Measurements from ENCODE around the gene SPOUT1. TPM values are rescaled to one million over a fixed set of nuclear protein-coding genes. Genes with fewer than 3 reads are reported as not detected.

SPOUT1 gene
- total and polyA plus RNA-seq, 2 experiments from 2014 or later: 15.9 to 43.0 TPM

DNA sequence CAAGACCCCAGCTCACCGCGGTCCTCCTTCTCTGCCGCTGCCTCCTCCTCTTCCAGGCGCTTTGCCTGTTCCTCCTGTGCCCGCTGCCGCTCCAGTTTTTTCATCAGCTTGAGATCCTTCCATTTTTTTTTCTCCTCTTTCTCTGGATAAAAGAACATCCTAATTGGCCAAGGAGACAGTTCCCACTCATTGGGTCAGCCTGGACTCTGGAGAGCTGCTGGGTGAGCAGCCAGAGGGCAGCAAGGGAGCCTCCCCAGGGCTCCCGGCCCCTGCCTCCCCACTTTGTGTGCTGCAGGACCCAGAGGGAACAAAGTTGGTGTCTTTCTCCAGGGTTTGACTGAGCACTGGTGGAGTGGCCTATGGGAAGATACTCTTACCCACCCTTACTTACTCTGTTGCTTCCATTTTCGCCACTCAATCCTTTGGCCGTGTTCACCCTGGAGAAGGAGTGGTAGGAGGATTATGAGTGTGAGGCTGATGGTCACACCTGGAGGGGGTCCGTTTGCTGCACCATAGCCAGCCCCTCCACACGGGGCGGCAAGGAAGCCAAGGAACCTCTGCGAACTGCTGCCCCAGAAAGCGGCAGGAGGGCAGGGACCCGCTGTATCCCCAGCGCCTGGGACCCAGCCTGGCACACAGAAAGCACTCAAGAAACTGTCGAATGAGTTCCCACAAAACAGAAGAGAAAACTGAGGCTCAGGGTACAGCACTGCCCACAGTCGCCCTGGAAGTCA lies 708 bp downstream of the SPOUT1 start:
- Histone ChIP-seq H3K27ac (peak overlapping the region; percentile 39), H3K79me2 (ENCODE audit: insufficient read depth) (peaks cover 17% of the 10 kb centered on the region), H3K36me3 (ENCODE audit: low read depth) (no peaks in the 10 kb centered on the region), H3K4me2 (ENCODE audit: unreplicated experiment) (peak overlapping the region; percentile 93), H3F3A (ENCODE audit: insufficient read depth) (no peaks in the 10 kb centered on the region), H3K4me1 (ENCODE audit: insufficient read depth) (peaks cover 5% of the 10 kb centered on the region; the same call in 1 of the 2 replicates), H4K20me1 (ENCODE audit: insufficient read depth) (no peaks in the 10 kb centered on the region), H3K9me2 (ENCODE audit: insufficient read depth) (no peaks in the 10 kb centered on the region), H2AFZ (peak overlapping the region; percentile 83), H3K9me3 (ENCODE audit: low read depth) (no peaks in the 10 kb centered on the region), H3K27me3 (replicated peaks; ENCODE audit: insufficient read depth) (no peaks in the 10 kb centered on the region), H3K9ac (peak overlapping the region; percentile 84), H3K4me3 (peak overlapping the region; percentile 90)
- TF ChIP-seq EZH2 (IDR thresholded peaks at IDR 0.05; ENCODE audit: insufficient read depth, poor library complexity, severe bottlenecking) (no peak), EZH2phosphoT487 (IDR thresholded peaks at IDR 0.05; ENCODE audit: insufficient read depth, low read depth) (no peak)
- in situ Hi-C loops (cut with MboI): no loop called here
- WGBS, 2 experiments (ENCODE audit: low coverage in 1 of 2, low lambda C conversion rate in 2 of 2, missing lambda C conversion rate in 2 of 2): 33 to 34% methylated on average over 18 of the region's 18 CpGs
- peak; percentile 30 for DNase-seq

DNA sequence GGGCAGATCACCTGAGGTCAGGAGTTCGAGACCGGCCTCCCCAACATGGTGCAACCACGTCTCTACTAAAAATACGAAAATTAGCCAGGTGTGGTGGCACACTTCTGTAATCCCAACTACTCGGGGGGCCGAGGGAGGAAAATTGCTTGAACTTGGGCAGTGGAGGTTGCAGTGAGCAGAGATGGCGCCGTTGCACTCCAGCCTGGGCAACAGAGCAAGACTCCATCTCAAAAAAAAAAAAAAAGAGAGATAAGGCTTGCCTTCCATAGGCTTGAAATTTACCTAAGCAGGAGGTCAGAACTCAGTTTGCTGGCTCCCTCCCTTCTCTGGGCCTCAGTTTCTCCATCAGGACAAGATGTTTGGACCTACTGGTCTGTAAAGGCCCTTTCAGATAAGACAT lies 1.3 kb downstream of the SPOUT1 start:
- Histone ChIP-seq H3K4me1 (ENCODE audit: insufficient read depth) (peaks cover 5% of the 10 kb centered on the region; the same call in 1 of the 2 replicates), H3K4me2 (ENCODE audit: unreplicated experiment) (peak overlapping the region; percentile 93), H3K79me2 (ENCODE audit: insufficient read depth) (peaks cover 17% of the 10 kb centered on the region), H4K20me1 (ENCODE audit: insufficient read depth) (no peaks in the 10 kb centered on the region), H3K27ac (no peak overlapping the region), H3K36me3 (ENCODE audit: low read depth) (no peaks in the 10 kb centered on the region), H3K9ac (no peak overlapping the region), H3F3A (ENCODE audit: insufficient read depth) (no peaks in the 10 kb centered on the region), H3K9me2 (ENCODE audit: insufficient read depth) (no peaks in the 10 kb centered on the region), H2AFZ (no peak overlapping the region), H3K4me3 (peak overlapping the region; percentile 90), H3K9me3 (ENCODE audit: low read depth) (no peaks in the 10 kb centered on the region), H3K27me3 (replicated peaks; ENCODE audit: insufficient read depth) (no peaks in the 10 kb centered on the region)
- DNase-seq: no peak
- WGBS, 2 experiments (ENCODE audit: low coverage in 1 of 2, low lambda C conversion rate in 2 of 2, missing lambda C conversion rate in 2 of 2): 92 to 97% methylated on average over 8 of the region's 8 CpGs
- in situ Hi-C loops (cut with MboI): no loop called here
- TF ChIP-seq EZH2 (IDR thresholded peaks at IDR 0.05; ENCODE audit: insufficient read depth, poor library complexity, severe bottlenecking) (no peak), EZH2phosphoT487 (IDR thresholded peaks at IDR 0.05; ENCODE audit: insufficient read depth, low read depth) (no peak)

DNA sequence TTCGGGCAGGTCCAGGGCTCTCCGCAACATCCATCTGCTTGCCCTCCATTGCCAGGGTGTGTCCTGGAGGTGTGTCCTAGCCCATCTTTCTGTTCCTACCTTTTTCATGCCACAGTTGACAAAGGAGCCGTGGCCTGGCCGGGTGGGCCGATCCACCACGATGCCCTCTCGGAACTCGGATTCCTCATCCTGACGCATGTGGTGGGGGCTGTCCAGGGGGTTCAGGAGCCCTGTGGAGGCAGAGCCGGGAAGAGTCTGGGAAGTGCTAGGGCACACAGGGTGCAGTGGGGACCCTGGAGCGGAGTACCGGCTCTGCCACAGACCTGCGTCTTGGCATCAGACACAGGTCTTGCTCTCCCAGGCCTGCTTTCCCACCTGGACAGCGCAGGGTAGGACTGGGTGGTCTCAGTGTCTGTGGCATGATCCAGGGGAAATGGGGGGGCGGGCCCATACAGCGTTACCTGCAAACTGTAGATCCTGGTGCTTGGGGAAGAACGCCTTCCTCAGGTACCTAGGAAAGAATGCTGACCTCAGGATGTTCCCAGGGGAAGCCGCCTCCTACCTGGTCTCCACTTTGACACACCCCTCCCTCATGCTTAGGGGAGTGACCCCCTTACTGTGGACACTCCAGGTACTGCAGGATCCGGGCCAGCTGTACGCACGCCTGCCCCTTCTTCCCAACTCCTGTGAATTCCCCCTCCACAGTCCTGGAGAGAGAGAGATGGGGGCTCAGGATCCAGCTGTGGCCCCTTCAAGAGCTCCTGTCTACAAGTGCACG lies 3.5 kb downstream of the SPOUT1 start:
- no peak for DNase-seq
- no peak for TF ChIP-seq EZH2 (IDR thresholded peaks at IDR 0.05; ENCODE audit: insufficient read depth, poor library complexity, severe bottlenecking)
- TF ChIP-seq EZH2phosphoT487 (IDR thresholded peaks at IDR 0.05; ENCODE audit: insufficient read depth, low read depth): no peak
- in situ Hi-C loops (cut with MboI): no loop called here
- H3K4me2 ChIP-seq (ENCODE audit: unreplicated experiment): no peak overlapping the region
- H3K27me3 ChIP-seq (replicated peaks; ENCODE audit: insufficient read depth): no peaks in the 10 kb centered on the region
- H4K20me1 ChIP-seq (ENCODE audit: insufficient read depth): no peaks in the 10 kb centered on the region
- H3F3A ChIP-seq (ENCODE audit: insufficient read depth): no peaks in the 10 kb centered on the region
- H3K9me2 ChIP-seq (ENCODE audit: insufficient read depth): no peaks in the 10 kb centered on the region
- H2AFZ ChIP-seq: no peak overlapping the region
- peaks cover 17% of the 10 kb centered on the region for H3K79me2 ChIP-seq (ENCODE audit: insufficient read depth)
- H3K4me1 ChIP-seq (ENCODE audit: insufficient read depth): peaks cover 5% of the 10 kb centered on the region; the same call in 1 of the 2 replicates
- no peak overlapping the region for H3K4me3 ChIP-seq
- no peaks in the 10 kb centered on the region for H3K36me3 ChIP-seq (ENCODE audit: low read depth)
- no peak overlapping the region for H3K9ac ChIP-seq
- no peak overlapping the region for H3K27ac ChIP-seq
- no peaks in the 10 kb centered on the region for H3K9me3 ChIP-seq (ENCODE audit: low read depth)
- WGBS, 2 experiments (ENCODE audit: low coverage in 1 of 2, low lambda C conversion rate in 2 of 2, missing lambda C conversion rate in 2 of 2): 93 to 97% methylated on average over 22 of the region's 22 CpGs

DNA sequence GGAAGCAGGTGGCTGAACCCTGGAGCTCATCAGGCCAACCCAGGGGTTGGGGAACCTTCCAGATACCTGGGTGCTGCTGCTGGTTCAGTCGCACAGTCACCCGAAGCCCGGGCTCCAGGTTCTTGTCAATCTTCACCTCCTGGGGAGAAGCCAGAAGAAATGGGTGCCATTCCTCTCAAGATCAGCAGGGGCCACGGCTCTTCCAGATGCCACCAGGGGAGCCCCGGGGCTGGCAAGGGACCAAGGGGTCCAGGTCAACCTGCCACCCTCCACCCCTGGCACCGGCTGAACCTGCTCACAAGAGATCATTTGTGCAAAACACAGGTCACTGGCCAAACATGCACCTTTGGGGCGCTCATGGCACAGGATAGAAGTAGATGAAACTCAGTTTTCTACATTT lies 4.7 kb downstream of the SPOUT1 start:
- Histone ChIP-seq H3K9me3 (ENCODE audit: low read depth) (no peaks in the 10 kb centered on the region), H3K27me3 (replicated peaks; ENCODE audit: insufficient read depth) (no peaks in the 10 kb centered on the region), H3K4me1 (ENCODE audit: insufficient read depth) (peaks cover 8% of the 10 kb centered on the region), H2AFZ (no peak overlapping the region), H3K4me3 (no peak overlapping the region), H3K4me2 (ENCODE audit: unreplicated experiment) (no peak overlapping the region), H3K9me2 (ENCODE audit: insufficient read depth) (no peaks in the 10 kb centered on the region), H3K27ac (no peak overlapping the region), H4K20me1 (ENCODE audit: insufficient read depth) (no peaks in the 10 kb centered on the region), H3K79me2 (ENCODE audit: insufficient read depth) (peaks cover 17% of the 10 kb centered on the region), H3K36me3 (ENCODE audit: low read depth) (no peaks in the 10 kb centered on the region), H3K9ac (no peak overlapping the region), H3F3A (ENCODE audit: insufficient read depth) (no peaks in the 10 kb centered on the region)
- TF ChIP-seq EZH2 (IDR thresholded peaks at IDR 0.05; ENCODE audit: insufficient read depth, poor library complexity, severe bottlenecking) (no peak), EZH2phosphoT487 (IDR thresholded peaks at IDR 0.05; ENCODE audit: insufficient read depth, low read depth) (no peak)
- no peak for DNase-seq
- in situ Hi-C loops (cut with MboI): no loop called here
- 92 to 93% methylated on average over 7 of the region's 7 CpGs for WGBS, 2 experiments (ENCODE audit: low coverage in 1 of 2, low lambda C conversion rate in 2 of 2, missing lambda C conversion rate in 2 of 2)

All from GM23248 (cell line).